GM23248 (cell line): Measurements from ENCODE around the gene GFI1B.

Experiments used
- EZH2 ChIP-seq: fragments of 200-600 bp; sonication (generic); IDR thresholded peaks from 2 replicates; pipeline ENCODE4 v1.6.1; 2018; ENCODE audit warnings: antibody characterized with exemption, mild to moderate bottlenecking; ENCODE audit not compliant: insufficient read depth, poor library complexity, severe bottlenecking
- EZH2phosphoT487 ChIP-seq: fragments of 200-600 bp; sonication (generic); IDR thresholded peaks from 2 replicates; pipeline ENCODE4 v1.6.1; 2018; ENCODE audit warnings: antibody characterized with exemption, moderate library complexity, mild to moderate bottlenecking, low read depth; ENCODE audit not compliant: insufficient read depth

DNA sequence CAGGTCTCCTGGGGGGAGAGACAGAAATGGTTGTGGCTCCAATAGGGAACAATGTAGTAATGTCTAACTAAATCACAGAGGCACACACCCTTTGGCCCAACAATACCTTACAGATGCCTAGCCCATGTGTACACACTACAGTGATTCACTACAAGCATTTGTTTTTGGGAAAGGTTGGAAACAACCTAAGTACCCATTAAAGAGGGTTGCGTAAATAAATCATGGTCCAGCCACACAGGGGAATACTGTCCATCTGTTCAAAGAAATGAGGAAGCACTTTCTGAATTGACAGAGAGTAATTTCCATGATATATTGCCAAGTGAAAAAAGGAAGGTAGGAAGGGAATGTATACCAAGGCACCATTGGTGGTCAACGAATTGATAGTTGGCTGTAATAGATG lies 30.3 kb downstream of the GFI1B start:
- TF ChIP-seq EZH2phosphoT487: no peak
- no peak for TF ChIP-seq EZH2
